ENCODE measurements around the gene RNF157.

DNA sequence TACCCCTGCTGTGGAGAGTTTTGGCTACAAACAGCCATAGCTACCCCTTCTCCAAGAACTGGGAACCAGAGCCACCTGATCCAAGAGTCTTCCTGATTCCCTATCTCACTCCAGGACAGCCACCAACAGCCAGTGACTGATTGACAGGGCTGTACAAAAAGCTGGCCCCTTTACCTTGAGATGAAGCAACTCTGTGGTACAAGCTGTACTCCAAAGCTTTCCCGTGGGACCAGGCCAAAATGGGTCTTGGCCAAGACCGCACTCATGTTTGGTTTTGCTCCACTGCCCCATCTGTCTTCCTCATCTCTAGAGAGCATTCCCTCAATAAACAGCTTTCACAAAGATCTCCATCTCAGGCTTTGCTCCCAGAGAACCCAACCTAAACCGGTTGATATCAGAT lies 43.6 kb downstream of the RNF157 start:
- no peak for TF ChIP-seq POLR2AphosphoS5 (IDR thresholded peaks at IDR 0.05; ENCODE audit: low read depth, low read length)
- TF ChIP-seq, protein P1, sequence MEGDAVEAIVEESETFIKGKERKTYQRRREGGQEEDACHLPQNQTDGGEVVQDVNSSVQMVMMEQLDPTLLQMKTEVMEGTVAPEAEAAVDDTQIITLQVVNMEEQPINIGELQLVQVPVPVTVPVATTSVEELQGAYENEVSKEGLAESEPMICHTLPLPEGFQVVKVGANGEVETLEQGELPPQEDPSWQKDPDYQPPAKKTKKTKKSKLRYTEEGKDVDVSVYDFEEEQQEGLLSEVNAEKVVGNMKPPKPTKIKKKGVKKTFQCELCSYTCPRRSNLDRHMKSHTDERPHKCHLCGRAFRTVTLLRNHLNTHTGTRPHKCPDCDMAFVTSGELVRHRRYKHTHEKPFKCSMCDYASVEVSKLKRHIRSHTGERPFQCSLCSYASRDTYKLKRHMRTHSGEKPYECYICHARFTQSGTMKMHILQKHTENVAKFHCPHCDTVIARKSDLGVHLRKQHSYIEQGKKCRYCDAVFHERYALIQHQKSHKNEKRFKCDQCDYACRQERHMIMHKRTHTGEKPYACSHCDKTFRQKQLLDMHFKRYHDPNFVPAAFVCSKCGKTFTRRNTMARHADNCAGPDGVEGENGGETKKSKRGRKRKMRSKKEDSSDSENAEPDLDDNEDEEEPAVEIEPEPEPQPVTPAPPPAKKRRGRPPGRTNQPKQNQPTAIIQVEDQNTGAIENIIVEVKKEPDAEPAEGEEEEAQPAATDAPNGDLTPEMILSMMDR (IDR thresholded peaks at IDR 0.05) = no peak
- TF ChIP-seq SIN3A (IDR thresholded peaks at IDR 0.05; ENCODE audit: borderline replicate concordance, insufficient read depth, low read depth, low read length) = no peak
- TF ChIP-seq, protein P2, sequence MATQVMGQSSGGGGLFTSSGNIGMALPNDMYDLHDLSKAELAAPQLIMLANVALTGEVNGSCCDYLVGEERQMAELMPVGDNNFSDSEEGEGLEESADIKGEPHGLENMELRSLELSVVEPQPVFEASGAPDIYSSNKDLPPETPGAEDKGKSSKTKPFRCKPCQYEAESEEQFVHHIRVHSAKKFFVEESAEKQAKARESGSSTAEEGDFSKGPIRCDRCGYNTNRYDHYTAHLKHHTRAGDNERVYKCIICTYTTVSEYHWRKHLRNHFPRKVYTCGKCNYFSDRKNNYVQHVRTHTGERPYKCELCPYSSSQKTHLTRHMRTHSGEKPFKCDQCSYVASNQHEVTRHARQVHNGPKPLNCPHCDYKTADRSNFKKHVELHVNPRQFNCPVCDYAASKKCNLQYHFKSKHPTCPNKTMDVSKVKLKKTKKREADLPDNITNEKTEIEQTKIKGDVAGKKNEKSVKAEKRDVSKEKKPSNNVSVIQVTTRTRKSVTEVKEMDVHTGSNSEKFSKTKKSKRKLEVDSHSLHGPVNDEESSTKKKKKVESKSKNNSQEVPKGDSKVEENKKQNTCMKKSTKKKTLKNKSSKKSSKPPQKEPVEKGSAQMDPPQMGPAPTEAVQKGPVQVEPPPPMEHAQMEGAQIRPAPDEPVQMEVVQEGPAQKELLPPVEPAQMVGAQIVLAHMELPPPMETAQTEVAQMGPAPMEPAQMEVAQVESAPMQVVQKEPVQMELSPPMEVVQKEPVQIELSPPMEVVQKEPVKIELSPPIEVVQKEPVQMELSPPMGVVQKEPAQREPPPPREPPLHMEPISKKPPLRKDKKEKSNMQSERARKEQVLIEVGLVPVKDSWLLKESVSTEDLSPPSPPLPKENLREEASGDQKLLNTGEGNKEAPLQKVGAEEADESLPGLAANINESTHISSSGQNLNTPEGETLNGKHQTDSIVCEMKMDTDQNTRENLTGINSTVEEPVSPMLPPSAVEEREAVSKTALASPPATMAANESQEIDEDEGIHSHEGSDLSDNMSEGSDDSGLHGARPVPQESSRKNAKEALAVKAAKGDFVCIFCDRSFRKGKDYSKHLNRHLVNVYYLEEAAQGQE (IDR thresholded peaks at IDR 0.05; ENCODE audit: insufficient read depth in 1 of 2, low read depth in 2 of 2, low read length in 1 of 2) = no peak

Data from Panc1 (cell line).